ENCODE measurements around the gene SLC3A2. TPM values are rescaled to one million over a fixed set of nuclear protein-coding genes. Genes with fewer than 3 reads are reported as not detected.

SLC3A2 gene
- total and polyA plus RNA-seq, 2 experiments from 2014 or later: 79.2 to 93.8 TPM

DNA sequence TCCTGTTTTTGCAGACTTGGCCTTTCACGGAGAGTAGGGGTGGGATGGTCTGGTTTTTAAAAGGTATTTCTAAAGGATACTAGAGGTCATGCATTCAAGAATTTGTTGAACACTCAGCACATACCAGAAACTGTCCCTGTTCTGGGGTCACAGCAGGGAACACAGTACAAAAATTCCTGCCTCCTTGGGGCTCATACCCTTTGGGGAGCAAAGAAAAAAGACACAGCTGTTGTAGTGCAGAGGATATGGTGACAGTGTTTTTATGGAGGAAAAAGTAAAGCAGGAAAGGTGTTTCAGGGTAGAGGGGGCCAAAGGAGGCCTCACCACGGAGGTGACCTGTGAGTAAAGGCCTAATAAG lies 8.4 kb downstream of the SLC3A2 start:
- TF ChIP-seq, protein P1, sequence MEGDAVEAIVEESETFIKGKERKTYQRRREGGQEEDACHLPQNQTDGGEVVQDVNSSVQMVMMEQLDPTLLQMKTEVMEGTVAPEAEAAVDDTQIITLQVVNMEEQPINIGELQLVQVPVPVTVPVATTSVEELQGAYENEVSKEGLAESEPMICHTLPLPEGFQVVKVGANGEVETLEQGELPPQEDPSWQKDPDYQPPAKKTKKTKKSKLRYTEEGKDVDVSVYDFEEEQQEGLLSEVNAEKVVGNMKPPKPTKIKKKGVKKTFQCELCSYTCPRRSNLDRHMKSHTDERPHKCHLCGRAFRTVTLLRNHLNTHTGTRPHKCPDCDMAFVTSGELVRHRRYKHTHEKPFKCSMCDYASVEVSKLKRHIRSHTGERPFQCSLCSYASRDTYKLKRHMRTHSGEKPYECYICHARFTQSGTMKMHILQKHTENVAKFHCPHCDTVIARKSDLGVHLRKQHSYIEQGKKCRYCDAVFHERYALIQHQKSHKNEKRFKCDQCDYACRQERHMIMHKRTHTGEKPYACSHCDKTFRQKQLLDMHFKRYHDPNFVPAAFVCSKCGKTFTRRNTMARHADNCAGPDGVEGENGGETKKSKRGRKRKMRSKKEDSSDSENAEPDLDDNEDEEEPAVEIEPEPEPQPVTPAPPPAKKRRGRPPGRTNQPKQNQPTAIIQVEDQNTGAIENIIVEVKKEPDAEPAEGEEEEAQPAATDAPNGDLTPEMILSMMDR (IDR thresholded peaks at IDR 0.05; ENCODE audit: low read depth, low read length): no peak
- no peaks in the 10 kb centered on the region for H3K9me3 ChIP-seq (ENCODE audit: low read depth)
- no peaks in the 10 kb centered on the region for H3K27me3 ChIP-seq
- no peak overlapping the region for H3K4me3 ChIP-seq
- no peak for DNase-seq (ENCODE audit: low read depth in 1 of 2, low spot score in 1 of 2)
- peak overlapping the region; percentile 88 for H3K27ac ChIP-seq
- peaks cover 24% of the 10 kb centered on the region for H3K4me1 ChIP-seq (ENCODE audit: low read depth)
- peaks cover 47% of the 10 kb centered on the region for H3K36me3 ChIP-seq

- peaks cover 24% of the 10 kb centered on the region for H3K4me1 ChIP-seq (ENCODE audit: low read depth)
- no peak overlapping the region for H3K4me3 ChIP-seq
- TF ChIP-seq, protein P1 (IDR thresholded peaks at IDR 0.05; ENCODE audit: low read depth, low read length): no peak
- peak overlapping the region; percentile 88 for H3K27ac ChIP-seq
- peaks cover 43% of the 10 kb centered on the region for H3K36me3 ChIP-seq
- H3K9me3 ChIP-seq (ENCODE audit: low read depth): no peaks in the 10 kb centered on the region
- no peaks in the 10 kb centered on the region for H3K27me3 ChIP-seq
- peak; percentile 47 to 79 for DNase-seq (ENCODE audit: low read depth in 1 of 2, low spot score in 1 of 2)
Measured at GRCh38 chr11:62889484-62890437, 9.1 kb downstream of the SLC3A2 start.

- no peaks in the 10 kb centered on the region for H3K9me3 ChIP-seq (ENCODE audit: low read depth)
- TF ChIP-seq, protein P1 (IDR thresholded peaks at IDR 0.05; ENCODE audit: low read depth, low read length): no peak
- DNase-seq (ENCODE audit: low read depth in 1 of 2, low spot score in 1 of 2): no peak
Measured at GRCh38 chr11:62892077-62892922, 11.6 kb downstream of the SLC3A2 start.

GRCh38 chr11:62895501-62895900 lies 14.8 kb downstream of the SLC3A2 start:
- H3K27me3 ChIP-seq: no peaks in the 10 kb centered on the region

More at GRCh38 chr11:62892077-62892922, 11.6 kb downstream of the SLC3A2 start:
- Histone ChIP-seq H3K27ac (no peak overlapping the region), H3K4me1 (ENCODE audit: low read depth) (peaks cover 24% of the 10 kb centered on the region), H3K27me3 (no peaks in the 10 kb centered on the region), H3K36me3 (peaks cover 18% of the 10 kb centered on the region), H3K4me3 (no peak overlapping the region)

DNA sequence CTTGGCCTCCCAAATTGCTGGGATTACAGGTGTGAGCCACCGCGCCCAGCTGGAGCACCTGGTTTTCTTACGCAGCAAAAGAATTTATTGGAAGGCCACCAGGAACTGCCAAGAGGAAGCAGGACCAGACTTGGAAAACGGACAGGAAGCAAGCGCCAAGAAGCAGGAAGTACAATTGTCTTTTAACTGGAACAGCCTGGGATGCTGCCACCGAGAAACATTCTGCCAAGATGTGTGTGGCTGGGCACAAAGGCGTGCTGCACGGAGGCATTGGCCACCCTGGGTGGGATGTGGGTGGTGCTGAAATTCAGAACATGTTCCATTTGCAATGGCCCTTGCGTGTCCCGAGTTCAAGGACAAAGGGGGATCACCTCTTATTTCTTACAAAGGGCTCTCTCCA lies 15.4 kb downstream of the SLC3A2 start:
- DNase-seq (ENCODE audit: low read depth in 1 of 2, low spot score in 1 of 2): no peak
- Histone ChIP-seq H3K27ac (no peak overlapping the region), H3K27me3 (no peaks in the 10 kb centered on the region), H3K36me3 (no peaks in the 10 kb centered on the region), H3K9me3 (ENCODE audit: low read depth) (no peaks in the 10 kb centered on the region), H3K4me1 (ENCODE audit: low read depth) (no peaks in the 10 kb centered on the region), H3K4me3 (no peak overlapping the region)
- TF ChIP-seq, protein P1 (IDR thresholded peaks at IDR 0.05; ENCODE audit: low read depth, low read length): no peak

More at GRCh38 chr11:62895501-62895900, 14.8 kb downstream of the SLC3A2 start:
- no peaks in the 10 kb centered on the region for H3K9me3 ChIP-seq (ENCODE audit: low read depth)
- DNase-seq (ENCODE audit: low read depth in 1 of 2, low spot score in 1 of 2): no peak
- peaks cover 3% of the 10 kb centered on the region for H3K4me1 ChIP-seq (ENCODE audit: low read depth)
- TF ChIP-seq, protein P1 (IDR thresholded peaks at IDR 0.05; ENCODE audit: low read depth, low read length): no peak
- no peak overlapping the region for H3K27ac ChIP-seq
- H3K36me3 ChIP-seq: no peaks in the 10 kb centered on the region
- H3K4me3 ChIP-seq: no peak overlapping the region

Data from cardiac muscle cell (in vitro differentiated cells and primary cell).